Neural cell (in vitro differentiated cells): ENCODE results near the gene NHSL2.

Experiments used
- EP300 ChIP-seq: fragments of 450-650 bp; conservative IDR thresholded peaks from 2 replicates; pipeline ENCODE4 v1.6.1; 2014; ENCODE audit warnings: antibody characterized with exemption, mild to moderate bottlenecking, moderate library complexity; ENCODE audit not compliant: poor library complexity, severe bottlenecking
- EZH2 ChIP-seq: fragments of 200-600, 300-800 bp; shearing (Covaris generic), sonication (generic); IDR thresholded peaks from 2 replicates; pipeline ENCODE4 v1.6.1; 2014; ENCODE audit warnings: antibody characterized with exemption, low read length, borderline replicate concordance, mild to moderate bottlenecking; ENCODE audit not compliant: insufficient read depth, poor library complexity, severe bottlenecking
- POLR2AphosphoS5 ChIP-seq: IDR thresholded peaks from 2 replicates; pipeline ENCODE4 v1.6.1; 2012
- TF ChIP-seq, protein P1 (sequence below): fragments of 450-650 bp; IDR thresholded peaks from 2 replicates; pipeline ENCODE4 v1.5.1; 2014; ENCODE audit warnings: antibody characterized with exemption, mild to moderate bottlenecking, moderate library complexity; ENCODE audit not compliant: poor library complexity, severe bottlenecking
- TF ChIP-seq, protein P2 (sequence below): IDR thresholded peaks from 2 replicates; pipeline ENCODE4 v1.6.1; 2012; ENCODE audit warnings: borderline replicate concordance

DNA sequence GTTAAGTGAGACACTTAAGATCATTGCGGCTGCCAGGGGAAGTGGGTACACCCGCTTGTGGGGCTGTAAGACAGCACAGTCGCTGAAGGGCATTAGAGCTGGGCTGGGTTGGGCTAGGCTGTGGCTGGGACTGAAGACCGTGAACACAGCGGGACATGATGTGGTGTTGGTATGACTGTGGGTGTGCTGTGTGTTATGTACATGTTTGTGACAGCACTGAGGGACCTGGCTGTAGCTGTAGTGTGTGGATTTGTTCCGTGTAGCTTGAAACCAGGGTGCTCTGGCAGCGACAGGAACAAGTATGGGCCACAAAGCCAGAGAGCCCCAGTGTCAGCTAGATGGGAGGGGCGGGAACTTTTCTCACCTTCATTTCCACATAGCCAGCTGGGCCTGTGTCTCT lies 82.1 kb downstream of the NHSL2 start:
- TF ChIP-seq, protein P1, sequence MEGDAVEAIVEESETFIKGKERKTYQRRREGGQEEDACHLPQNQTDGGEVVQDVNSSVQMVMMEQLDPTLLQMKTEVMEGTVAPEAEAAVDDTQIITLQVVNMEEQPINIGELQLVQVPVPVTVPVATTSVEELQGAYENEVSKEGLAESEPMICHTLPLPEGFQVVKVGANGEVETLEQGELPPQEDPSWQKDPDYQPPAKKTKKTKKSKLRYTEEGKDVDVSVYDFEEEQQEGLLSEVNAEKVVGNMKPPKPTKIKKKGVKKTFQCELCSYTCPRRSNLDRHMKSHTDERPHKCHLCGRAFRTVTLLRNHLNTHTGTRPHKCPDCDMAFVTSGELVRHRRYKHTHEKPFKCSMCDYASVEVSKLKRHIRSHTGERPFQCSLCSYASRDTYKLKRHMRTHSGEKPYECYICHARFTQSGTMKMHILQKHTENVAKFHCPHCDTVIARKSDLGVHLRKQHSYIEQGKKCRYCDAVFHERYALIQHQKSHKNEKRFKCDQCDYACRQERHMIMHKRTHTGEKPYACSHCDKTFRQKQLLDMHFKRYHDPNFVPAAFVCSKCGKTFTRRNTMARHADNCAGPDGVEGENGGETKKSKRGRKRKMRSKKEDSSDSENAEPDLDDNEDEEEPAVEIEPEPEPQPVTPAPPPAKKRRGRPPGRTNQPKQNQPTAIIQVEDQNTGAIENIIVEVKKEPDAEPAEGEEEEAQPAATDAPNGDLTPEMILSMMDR, result no peak
- TF ChIP-seq POLR2AphosphoS5, result no peak
- TF ChIP-seq, protein P2, sequence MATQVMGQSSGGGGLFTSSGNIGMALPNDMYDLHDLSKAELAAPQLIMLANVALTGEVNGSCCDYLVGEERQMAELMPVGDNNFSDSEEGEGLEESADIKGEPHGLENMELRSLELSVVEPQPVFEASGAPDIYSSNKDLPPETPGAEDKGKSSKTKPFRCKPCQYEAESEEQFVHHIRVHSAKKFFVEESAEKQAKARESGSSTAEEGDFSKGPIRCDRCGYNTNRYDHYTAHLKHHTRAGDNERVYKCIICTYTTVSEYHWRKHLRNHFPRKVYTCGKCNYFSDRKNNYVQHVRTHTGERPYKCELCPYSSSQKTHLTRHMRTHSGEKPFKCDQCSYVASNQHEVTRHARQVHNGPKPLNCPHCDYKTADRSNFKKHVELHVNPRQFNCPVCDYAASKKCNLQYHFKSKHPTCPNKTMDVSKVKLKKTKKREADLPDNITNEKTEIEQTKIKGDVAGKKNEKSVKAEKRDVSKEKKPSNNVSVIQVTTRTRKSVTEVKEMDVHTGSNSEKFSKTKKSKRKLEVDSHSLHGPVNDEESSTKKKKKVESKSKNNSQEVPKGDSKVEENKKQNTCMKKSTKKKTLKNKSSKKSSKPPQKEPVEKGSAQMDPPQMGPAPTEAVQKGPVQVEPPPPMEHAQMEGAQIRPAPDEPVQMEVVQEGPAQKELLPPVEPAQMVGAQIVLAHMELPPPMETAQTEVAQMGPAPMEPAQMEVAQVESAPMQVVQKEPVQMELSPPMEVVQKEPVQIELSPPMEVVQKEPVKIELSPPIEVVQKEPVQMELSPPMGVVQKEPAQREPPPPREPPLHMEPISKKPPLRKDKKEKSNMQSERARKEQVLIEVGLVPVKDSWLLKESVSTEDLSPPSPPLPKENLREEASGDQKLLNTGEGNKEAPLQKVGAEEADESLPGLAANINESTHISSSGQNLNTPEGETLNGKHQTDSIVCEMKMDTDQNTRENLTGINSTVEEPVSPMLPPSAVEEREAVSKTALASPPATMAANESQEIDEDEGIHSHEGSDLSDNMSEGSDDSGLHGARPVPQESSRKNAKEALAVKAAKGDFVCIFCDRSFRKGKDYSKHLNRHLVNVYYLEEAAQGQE, result no peak
- no peak for TF ChIP-seq EZH2
- TF ChIP-seq EP300, result no peak
